Type B pancreatic cell (in vitro differentiated cells): ENCODE measurements around the gene PLK2. TPM values are rescaled to one million over a fixed set of nuclear protein-coding genes. Genes with fewer than 3 reads are reported as not detected.

Experiments used
- DNase-seq: peaks from one replicate; pipeline ENCODE4 v3.0.0; 2021; ENCODE audit warnings: mixed read lengths; ENCODE audit not compliant: unreplicated experiment; ENCODE audit errors: extremely low spot score
- H3K27ac Mint-ChIP-seq: 2 replicates; pipeline ENCODE4 v1.8.0; 2021; ENCODE audit warnings: mild to moderate bottlenecking, mixed read lengths
- H3K27me3 Mint-ChIP-seq: 2 replicates; pipeline ENCODE4 v1.8.0; 2021; ENCODE audit warnings: mixed read lengths
- H3K36me3 Mint-ChIP-seq: 2 replicates; pipeline ENCODE4 v1.8.0; 2021; ENCODE audit warnings: mixed read lengths
- H3K4me1 Mint-ChIP-seq: one replicate; pipeline ENCODE4 v1.8.0; 2021; ENCODE audit warnings: mixed read lengths; ENCODE audit not compliant: unreplicated experiment
- H3K4me3 Mint-ChIP-seq: 2 replicates; pipeline ENCODE4 v1.8.0; 2021; ENCODE audit warnings: mild to moderate bottlenecking, mixed read lengths
- H3K9me3 Mint-ChIP-seq: 2 replicates; pipeline ENCODE4 v1.8.0; 2021; ENCODE audit warnings: mixed read lengths
- total RNA-seq: library from RNA; stranded (reverse); gene quantifications from 2 replicates; pipeline ENCODE4 v1.2.1, GENCODE V29; 2021; ENCODE audit warnings: low replicate concordance
- TF ChIP-seq, protein P1 (sequence below): fragments of 200-600 bp; sonication (generic); conservative IDR thresholded peaks from 2 replicates; pipeline ENCODE4 v1.5.0; 2021; ENCODE audit warnings: antibody characterized with exemption, mild to moderate bottlenecking

PLK2 gene
- total RNA-seq, 1 donor from 2014 or later, result 307 TPM

- Mint-ChIP-seq H3K9me3 (peaks cover 18% of the 10 kb centered on the region), H3K4me1 (peaks cover 47% of the 10 kb centered on the region), H3K27ac (peak overlapping the region; percentile 95), H3K27me3 (no peaks in the 10 kb centered on the region), H3K4me3 (peak overlapping the region; percentile 23), H3K36me3 (peaks cover 64% of the 10 kb centered on the region)
- no peak for DNase-seq
- TF ChIP-seq, protein P1, sequence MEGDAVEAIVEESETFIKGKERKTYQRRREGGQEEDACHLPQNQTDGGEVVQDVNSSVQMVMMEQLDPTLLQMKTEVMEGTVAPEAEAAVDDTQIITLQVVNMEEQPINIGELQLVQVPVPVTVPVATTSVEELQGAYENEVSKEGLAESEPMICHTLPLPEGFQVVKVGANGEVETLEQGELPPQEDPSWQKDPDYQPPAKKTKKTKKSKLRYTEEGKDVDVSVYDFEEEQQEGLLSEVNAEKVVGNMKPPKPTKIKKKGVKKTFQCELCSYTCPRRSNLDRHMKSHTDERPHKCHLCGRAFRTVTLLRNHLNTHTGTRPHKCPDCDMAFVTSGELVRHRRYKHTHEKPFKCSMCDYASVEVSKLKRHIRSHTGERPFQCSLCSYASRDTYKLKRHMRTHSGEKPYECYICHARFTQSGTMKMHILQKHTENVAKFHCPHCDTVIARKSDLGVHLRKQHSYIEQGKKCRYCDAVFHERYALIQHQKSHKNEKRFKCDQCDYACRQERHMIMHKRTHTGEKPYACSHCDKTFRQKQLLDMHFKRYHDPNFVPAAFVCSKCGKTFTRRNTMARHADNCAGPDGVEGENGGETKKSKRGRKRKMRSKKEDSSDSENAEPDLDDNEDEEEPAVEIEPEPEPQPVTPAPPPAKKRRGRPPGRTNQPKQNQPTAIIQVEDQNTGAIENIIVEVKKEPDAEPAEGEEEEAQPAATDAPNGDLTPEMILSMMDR, result no peak
These were observed 8.9 kb downstream of the PLK2 start for GRCh38 chr5:58450811-58451629.

GRCh38 chr5:58450018-58450417 is 9.9 kb downstream of the PLK2 start:
- no peak for DNase-seq
- H3K27ac Mint-ChIP-seq, result peak overlapping the region; percentile 95
- TF ChIP-seq, protein P1, result no peak
- H3K27me3 Mint-ChIP-seq, result no peaks in the 10 kb centered on the region
- H3K4me1 Mint-ChIP-seq, result peaks cover 42% of the 10 kb centered on the region
- H3K9me3 Mint-ChIP-seq, result peaks cover 18% of the 10 kb centered on the region
- H3K36me3 Mint-ChIP-seq, result peaks cover 54% of the 10 kb centered on the region
- H3K4me3 Mint-ChIP-seq, result peak overlapping the region; percentile 56

GRCh38 chr5:58447226-58447625 is 12.7 kb downstream of the PLK2 start:
- H3K4me3 Mint-ChIP-seq, result no peak overlapping the region
- TF ChIP-seq, protein P1, result no peak
- H3K9me3 Mint-ChIP-seq, result peaks cover 13% of the 10 kb centered on the region
- peaks cover 26% of the 10 kb centered on the region for H3K36me3 Mint-ChIP-seq
- H3K4me1 Mint-ChIP-seq, result peaks cover 17% of the 10 kb centered on the region
- DNase-seq, result no peak
- H3K27me3 Mint-ChIP-seq, result no peaks in the 10 kb centered on the region
- H3K27ac Mint-ChIP-seq, result no peak overlapping the region

GRCh38 chr5:58446024-58446423 is 13.9 kb downstream of the PLK2 start:
- TF ChIP-seq, protein P1, result no peak
- no peak overlapping the region for H3K27ac Mint-ChIP-seq
- H3K27me3 Mint-ChIP-seq, result no peaks in the 10 kb centered on the region
- H3K4me1 Mint-ChIP-seq, result peaks cover 9% of the 10 kb centered on the region
- no peak for DNase-seq
- H3K36me3 Mint-ChIP-seq, result peaks cover 16% of the 10 kb centered on the region
- no peak overlapping the region for H3K4me3 Mint-ChIP-seq
- peaks cover 5% of the 10 kb centered on the region for H3K9me3 Mint-ChIP-seq

GRCh38 chr5:58444805-58445204 is 15.1 kb downstream of the PLK2 start:
- Mint-ChIP-seq H3K4me1 (no peaks in the 10 kb centered on the region), H3K27me3 (no peaks in the 10 kb centered on the region), H3K9me3 (no peaks in the 10 kb centered on the region), H3K27ac (no peak overlapping the region), H3K36me3 (peaks cover 6% of the 10 kb centered on the region), H3K4me3 (no peak overlapping the region)
- DNase-seq, result no peak
- TF ChIP-seq, protein P1, result no peak
